ENCODE data around the gene GRID2IP. TPM values are rescaled to one million over a fixed set of nuclear protein-coding genes. Genes with fewer than 3 reads are reported as not detected.

GRID2IP gene
- total and polyA plus RNA-seq, 2 of the 8 experiments (the other 6 are each of a cell fraction or from before 2014, with no cell fraction given): 0.80 to 1.3 TPM

- Histone ChIP-seq H4K8ac (ENCODE audit: extremely low read depth, insufficient read depth, low read length) (peak overlapping the region; percentile 86; the same call in 1 of the 2 replicates), H3K56ac (replicated peaks; ENCODE audit: insufficient read length, low read depth, low read length) (no peak overlapping the region), H3K4me1 (replicated peaks in 1 of 4; ENCODE audit: control insufficient read depth in 3 of 4, insufficient read depth in 4 of 4, low read length in 3 of 4) (peaks cover 0 to 14% (median 10%) of the 10 kb centered on the region in 4 experiments; a peak in 4 of 7 replicates), H3K4me2 (ENCODE audit: insufficient read depth in 1 of 2, low read depth in 2 of 2, low read length in 2 of 2) (peak overlapping the region; percentile 78 to 84), H3K9me3 (ENCODE audit: insufficient read depth in 2 of 2, low read depth in 1 of 2, low read length in 1 of 2) (no peaks in the 10 kb centered on the region), H3K18ac (ENCODE audit: extremely low read depth, low read length) (peak overlapping the region; percentile 83), H3K9ac (replicated peaks in 1 of 4; ENCODE audit: extremely low read depth in 1 of 4, low read depth in 3 of 4, low read length in 3 of 4) (peak overlapping the region; percentile 15 to 46 (median 32); a peak in 6 of 7 replicates), H2AFZ (ENCODE audit: low read length) (peak overlapping the region; percentile 82; the same call in 1 of the 2 replicates), H3K4ac (replicated peaks; ENCODE audit: insufficient read length, low read depth, low read length) (no peak overlapping the region), H2BK20ac (ENCODE audit: low read length) (no peak overlapping the region), H4K20me1 (replicated peaks in 1 of 2; ENCODE audit: control insufficient read depth in 1 of 2, insufficient read depth in 2 of 2, low read length in 2 of 2) (peaks cover 0 to 6% of the 10 kb centered on the region in 2 experiments), H3K23ac (ENCODE audit: insufficient read length) (no peak overlapping the region), H3K4me3 (ENCODE audit: extremely low read depth in 1 of 4, insufficient read depth in 2 of 4, low read depth in 3 of 4, low read length in 4 of 4) (peak overlapping the region; percentile 57 to 83 (median 74)), H4K5ac (ENCODE audit: insufficient read length, low read depth, low read length) (no peak overlapping the region), H3K79me1 (ENCODE audit: low read depth, low read length) (no peaks in the 10 kb centered on the region; the same call in 1 of the 2 replicates), H2BK120ac (replicated peaks; ENCODE audit: low read depth, low read length) (peak overlapping the region; percentile 72), H3K14ac (ENCODE audit: insufficient read length) (no peak overlapping the region), H2BK5ac (ENCODE audit: low read depth, low read length) (no peak overlapping the region), H2BK12ac (ENCODE audit: low read depth, low read length) (no peak overlapping the region), H3K79me2 (ENCODE audit: control insufficient read depth in 1 of 2, insufficient read depth in 2 of 2, low read length in 2 of 2) (no peaks in the 10 kb centered on the region), H2BK15ac (ENCODE audit: low read length) (0 out of 2 replicates have a peak overlapping the region, but pooled peaks have one; percentile 88), H3K27me3 (replicated peaks in 1 of 4; ENCODE audit: control insufficient read depth in 3 of 4, extremely low read depth in 1 of 4, insufficient read depth in 3 of 4, low read length in 3 of 4) (peaks cover 7 to 72% (median 58%) of the 10 kb centered on the region in 4 experiments), H3K23me2 (ENCODE audit: low read depth, low read length) (peaks cover 19% of the 10 kb centered on the region; the same call in 1 of the 2 replicates), H3K36me3 (ENCODE audit: control insufficient read depth in 2 of 4, insufficient read depth in 4 of 4, low read length in 3 of 4) (no peaks in the 10 kb centered on the region), H2AK5ac (ENCODE audit: low read depth, low read length) (no peak overlapping the region), H4K91ac (replicated peaks; ENCODE audit: insufficient read length, low read length) (peak overlapping the region; percentile 74), H3K27ac (ENCODE audit: low read depth, low read length) (no peak overlapping the region)
- FAIRE-seq (no peak), DNase-seq (ENCODE audit: low read depth in 1 of 2, low spot score in 2 of 2) (peak in 1 of 2 experiments; percentile 91)
- POLR2A ChIA-PET (ENCODE audit: partially characterized antibody): interaction anchor here (0.6 to 1.8 kb wide), 6 partner anchors 9 to 680 kb away, joined by 3 to 6 read pairs (median 4); no protein-coding TSS in a partner anchor
- 4% methylated on average over 32 of the region's 74 CpGs; no CpG with 5 or more reads in 1 of the 2 experiments for WGBS, 2 experiments (ENCODE audit: extremely low coverage in 1 of 2, insufficient coverage in 1 of 2, insufficient read length in 1 of 2, insufficient replicate concordance in 2 of 2, low coverage in 1 of 2, low lambda C conversion rate in 2 of 2, missing lambda C conversion rate in 1 of 2)
- CTCF ChIA-PET (ENCODE audit: partially characterized antibody): interaction anchor here (0.8 to 4.9 kb wide), 4 partner anchors 14 to 28 kb away, joined by 3 to 18 read pairs (median 9); no protein-coding TSS in a partner anchor
- TF ChIP-seq RXRA (IDR thresholded peaks at IDR 0.05; ENCODE audit: insufficient read depth, low read depth, low read length): no peak
- TF ChIP-seq TCF12 (IDR thresholded peaks at IDR 0.05; ENCODE audit: low read depth, low read length): no peak
- 0 out of 4 replicates have a peak, but pooled peaks of 1 of the 2 experiments have one; percentile 12 for TF ChIP-seq HDAC2 (IDR thresholded peaks at IDR 0.05; ENCODE audit: borderline replicate concordance in 1 of 2, low read depth in 2 of 2, low read length in 2 of 2)
- peak; percentile 99 for TF ChIP-seq KDM4A (IDR thresholded peaks at IDR 0.05; ENCODE audit: low read depth, low read length, severe bottlenecking)
- TF ChIP-seq GABPA (IDR thresholded peaks at IDR 0.05; ENCODE audit: borderline replicate concordance, insufficient read depth, low read length): no peak
- no peak for TF ChIP-seq SIX5 (IDR thresholded peaks at IDR 0.05; ENCODE audit: low read depth, low read length)
- TF ChIP-seq SIN3A (conservative IDR thresholded peaks at IDR 0.05 in 1 of 2, IDR thresholded peaks at IDR 0.05 in 1 of 2; ENCODE audit: low read depth in 1 of 2, low read length in 2 of 2): no peak
- TF ChIP-seq ASH2L (IDR thresholded peaks at IDR 0.05; ENCODE audit: low read length): peak; percentile 78
- TF ChIP-seq PHF8 (conservative IDR thresholded peaks at IDR 0.05; ENCODE audit: low read depth, low read length): peak; percentile 43; the same call in 1 of the 2 replicates
Observed at GRCh38 chr7:6530626-6531491, 20.4 kb downstream of the GRID2IP start.
